NCI-H128 (cell line): ENCODE data around the gene SPATA31A7.
"Not testable (repeated sequence)": the region's sequence is repeated elsewhere in the genome, so short reads cannot be mapped to it uniquely, and the experiment has no call there.

ENCODE experiments used
- DNase-seq: peaks from one replicate; lab custom pipeline; 2025; ENCODE audit not compliant: unreplicated experiment; lab: John Stamatoyannopoulos, UW

The SPATA31A7 gene

GRCh38 chr9:61189736-61190135 lies at the start of gene SPATA31A7:
Gene SPATA31A7, plus strand, starts transcription at chr9:61190036. Its CDS starts 29 bp downstream, at chr9:61190065.
- not testable (repeated sequence) for DNase-seq

GRCh38 chr9:61226438-61226837 lies 36.6 kb downstream of the SPATA31A7 start:
- not testable (repeated sequence) for DNase-seq
